ENCODE measurements around the gene GRB10.

GRB10 gene

DNA sequence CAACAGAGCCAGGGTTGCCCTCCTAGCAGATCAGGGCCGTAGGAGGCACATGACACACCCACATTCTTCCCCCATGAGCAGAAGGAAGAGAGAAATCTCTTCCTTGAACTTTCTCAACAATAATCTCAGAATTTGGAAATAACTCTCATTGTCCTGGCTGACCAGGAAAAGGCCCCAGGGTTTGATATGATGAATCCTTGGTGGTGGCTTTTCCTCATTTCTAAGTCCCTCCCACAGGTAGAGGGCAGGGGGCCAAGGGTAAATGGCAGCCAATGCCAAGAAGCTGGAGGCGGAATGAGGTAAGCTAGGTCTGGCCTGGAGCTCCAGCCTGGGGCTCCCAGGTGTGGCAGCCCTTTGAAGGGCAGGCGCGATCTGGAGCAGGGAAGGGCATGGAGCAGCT, 67.8 kb downstream of the GRB10 start:
- DNase-seq: no peak

GRCh38 chr7:50713123-50713965, 69.4 kb downstream of the GRB10 start:
- DNase-seq: no peak

DNA sequence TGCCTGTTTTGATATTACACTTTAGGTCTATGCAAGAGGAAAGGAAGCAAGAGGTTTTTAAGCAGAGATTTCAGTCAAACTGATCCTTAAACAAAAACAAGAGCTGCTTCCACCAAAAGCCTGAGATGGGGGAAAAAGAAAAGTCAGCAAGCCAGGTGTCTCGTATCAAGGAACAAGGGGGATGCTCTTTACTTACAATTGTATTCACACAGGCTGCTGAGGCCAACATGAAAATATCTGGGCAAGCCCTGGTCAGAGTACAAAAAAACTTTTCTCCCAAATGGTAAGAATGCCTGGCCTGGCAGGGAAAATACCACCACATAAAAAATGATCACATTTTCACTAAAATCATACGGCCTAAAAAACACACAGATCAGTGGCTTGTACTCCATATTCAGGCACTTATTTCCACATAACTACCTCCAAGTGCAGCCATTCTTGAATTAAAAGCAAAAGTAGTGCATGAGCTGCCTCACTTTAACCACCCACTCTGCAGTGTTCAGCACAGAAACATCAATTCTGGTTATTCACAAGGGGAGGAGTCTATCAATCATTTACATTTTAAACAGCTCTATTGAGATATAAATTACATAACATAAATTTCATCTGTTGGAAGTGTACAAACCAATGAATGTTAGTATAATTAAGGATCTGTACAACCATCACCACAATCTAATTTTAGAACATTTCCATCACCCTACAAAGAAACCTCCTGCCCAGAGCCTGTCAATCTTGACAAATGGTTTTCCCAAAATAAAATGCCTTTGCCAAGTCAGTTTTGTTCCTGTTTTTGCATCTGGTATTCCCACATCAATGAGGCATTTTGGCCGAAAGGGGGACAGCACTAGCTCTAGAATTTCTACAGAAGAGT, 70.2 kb downstream of the GRB10 start:
- no peak for DNase-seq

DNA sequence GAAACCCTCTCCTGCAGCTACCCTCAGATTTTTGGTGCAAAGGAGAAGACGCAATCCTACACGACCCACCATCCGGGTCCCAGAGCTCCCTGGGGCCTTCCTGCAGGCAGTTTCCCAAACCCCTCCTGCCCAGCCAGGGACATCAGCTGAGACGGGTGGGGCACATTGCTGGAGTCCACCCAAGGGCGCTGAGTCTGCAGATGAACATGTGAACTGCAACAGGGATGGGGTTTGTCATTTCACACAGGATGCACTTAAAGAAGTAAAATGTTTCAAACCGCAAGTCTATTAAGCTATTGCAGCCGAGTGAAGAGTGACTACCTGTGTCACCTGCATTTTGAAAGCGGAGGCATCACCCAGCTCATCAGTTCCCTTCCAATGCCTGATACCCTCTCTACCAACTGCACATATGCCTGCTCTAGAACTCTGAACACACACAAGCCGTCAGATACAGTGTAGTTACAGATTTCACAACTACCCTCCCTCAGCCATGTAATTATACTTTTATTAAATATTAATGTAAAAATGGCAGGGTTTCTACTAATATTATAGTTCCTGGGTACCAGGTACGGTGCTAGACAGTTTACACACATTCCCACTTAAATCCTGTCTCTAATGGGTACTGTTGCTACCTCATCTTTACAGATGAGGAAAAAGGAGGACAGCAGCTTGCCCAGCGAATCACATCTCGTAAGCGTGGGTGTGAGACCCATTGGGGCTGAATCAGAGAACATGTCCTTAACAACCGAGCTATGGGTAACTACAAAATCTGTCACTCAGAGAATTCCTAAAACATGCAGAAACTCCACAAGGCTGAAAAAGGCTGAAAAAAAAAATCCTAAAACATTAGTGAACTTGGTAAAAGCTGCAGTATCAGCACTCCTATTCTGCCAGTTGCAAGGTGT, 71.2 kb downstream of the GRB10 start:
- no peak for DNase-seq

DNA sequence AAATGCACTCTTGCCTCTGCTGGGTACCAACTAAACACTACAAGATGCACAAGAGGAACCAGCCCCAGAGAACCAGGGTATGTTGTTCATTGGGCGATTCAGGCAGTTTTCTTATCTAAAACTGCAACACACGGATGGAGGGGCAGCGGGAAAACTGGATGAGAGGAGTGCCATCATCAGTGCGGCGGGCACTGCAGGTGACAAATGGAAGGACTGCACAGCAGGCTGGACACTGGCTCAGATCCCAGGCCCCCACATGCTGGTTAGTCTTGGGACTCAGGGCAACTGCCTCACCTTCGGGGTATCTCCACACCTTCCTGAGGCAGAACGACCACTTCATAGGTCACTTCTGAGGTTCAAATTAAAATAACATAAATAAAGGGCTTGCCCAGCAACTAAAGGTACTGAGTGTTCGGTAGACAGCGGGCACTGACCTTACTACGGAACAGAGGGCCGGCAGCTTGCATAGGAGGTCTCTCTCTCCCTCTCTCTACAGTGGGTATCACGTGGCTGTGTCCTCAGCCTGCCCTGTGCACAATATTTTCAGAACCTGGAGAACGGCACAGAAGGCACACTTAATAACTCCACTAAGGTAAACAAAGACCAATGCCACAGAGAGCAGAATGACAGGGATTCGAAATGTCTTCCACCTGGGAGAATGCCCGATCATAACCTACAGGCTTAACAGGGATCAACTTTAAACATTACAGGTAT, 72.1 kb downstream of the GRB10 start:
- DNase-seq: no peak

DNA sequence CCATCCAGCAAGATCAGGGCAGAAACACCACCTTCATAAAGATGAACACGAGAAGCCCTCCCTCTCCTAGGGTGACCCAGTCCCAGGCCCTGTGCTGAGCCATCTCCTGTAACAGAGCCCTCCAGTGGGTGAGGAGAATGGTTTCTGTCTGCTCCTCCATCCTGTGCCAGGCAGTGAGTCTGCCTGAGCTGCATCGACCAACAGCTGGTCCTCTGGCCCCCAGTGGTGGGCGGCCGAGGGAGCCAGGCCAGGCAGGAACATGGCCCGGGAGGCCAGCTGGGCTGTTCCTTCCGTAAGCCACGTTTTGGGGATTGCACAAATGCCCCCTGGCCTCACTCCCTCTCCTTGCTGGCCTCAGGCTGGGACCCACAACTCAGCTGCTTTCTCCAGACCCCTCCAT, 73.5 kb downstream of the GRB10 start:
- no peak for DNase-seq

- no peak for DNase-seq
These were observed 75.3 kb downstream of the GRB10 start for GRCh38 chr7:50707236-50708006.

DNA sequence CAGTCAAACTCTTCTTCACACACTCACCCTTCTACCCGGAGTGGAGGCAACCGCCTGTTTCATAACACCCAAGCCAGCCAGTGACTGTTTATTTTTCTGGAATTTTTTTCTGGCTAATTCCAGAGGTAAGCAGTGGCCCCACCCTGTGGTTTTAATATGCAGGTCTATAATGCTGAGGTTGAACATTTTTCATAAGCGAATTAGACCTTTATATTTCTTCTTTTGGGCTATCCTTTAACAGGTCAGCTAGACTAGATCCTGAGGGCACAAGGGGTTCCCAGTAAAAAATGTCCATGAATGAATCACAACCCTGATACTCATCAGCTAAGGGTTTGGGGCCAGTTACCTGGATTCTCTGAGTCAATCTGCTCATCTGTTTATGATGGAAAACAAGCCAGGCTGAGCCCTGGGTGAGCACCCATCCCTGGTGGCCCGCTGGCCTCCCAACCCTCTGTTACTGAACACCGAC, 76.2 kb downstream of the GRB10 start:
- no peak for DNase-seq

DNA sequence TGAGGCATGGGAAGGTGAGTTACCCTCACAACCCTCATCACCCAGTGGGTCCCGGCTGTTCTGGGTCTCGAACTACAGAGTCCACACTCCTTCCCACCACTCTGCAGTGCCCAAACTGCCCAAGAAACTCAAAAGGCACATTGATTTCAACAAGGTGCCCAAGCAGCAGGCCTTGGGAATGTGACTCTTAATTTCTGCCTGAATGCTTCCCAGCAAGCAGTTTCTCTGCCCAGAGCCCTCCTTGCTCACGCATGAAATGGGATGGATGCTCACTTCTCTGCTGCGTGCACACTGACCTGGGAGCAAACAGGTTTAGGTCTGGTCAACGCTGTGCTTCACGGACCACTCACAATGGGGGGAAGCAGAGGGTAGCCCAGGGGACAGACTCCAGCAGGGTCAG, 77.9 kb downstream of the GRB10 start:
- no peak for DNase-seq

DNA sequence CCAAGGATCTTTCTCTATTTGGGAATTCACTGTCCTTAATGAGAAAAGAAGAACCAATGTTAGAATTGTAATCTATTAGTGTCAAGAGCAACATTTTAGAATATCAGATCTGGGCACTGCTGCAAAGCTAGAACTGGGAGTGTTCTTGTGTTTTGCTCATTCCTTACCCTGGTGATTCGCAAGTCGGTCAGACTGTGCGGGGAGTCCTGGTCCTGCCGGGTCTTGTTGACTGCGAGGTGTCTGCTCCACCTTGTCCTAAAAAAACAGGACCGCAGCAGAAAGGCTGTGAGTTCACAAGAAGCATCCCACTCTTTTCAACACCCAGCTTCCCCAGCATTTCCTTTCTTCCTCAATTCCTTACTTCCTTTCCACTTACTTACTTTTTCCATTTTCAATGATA, 79.0 kb downstream of the GRB10 start:
- no peak for DNase-seq

DNA sequence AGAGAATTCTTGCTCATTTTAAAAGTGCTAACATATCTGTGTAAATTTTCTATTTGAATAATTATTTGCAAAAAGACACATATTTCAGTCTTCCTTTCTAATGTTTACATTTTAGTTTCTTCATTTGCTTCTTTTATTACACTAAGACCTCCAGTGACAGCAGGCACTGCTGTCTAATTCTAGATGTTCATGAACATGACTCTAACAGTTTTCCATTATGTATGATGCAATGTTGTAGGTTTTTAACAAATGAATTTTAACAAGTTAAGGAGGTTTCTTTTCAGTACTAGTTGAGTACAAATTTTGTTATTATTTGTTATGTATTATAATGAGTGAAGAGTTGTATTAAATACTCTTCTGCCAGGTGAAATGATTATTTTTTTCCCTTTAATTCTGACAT, 83.6 kb downstream of the GRB10 start:
- no peak for DNase-seq

- DNase-seq: no peak
These were observed 84.9 kb downstream of the GRB10 start for GRCh38 chr7:50697748-50698147.

DNA sequence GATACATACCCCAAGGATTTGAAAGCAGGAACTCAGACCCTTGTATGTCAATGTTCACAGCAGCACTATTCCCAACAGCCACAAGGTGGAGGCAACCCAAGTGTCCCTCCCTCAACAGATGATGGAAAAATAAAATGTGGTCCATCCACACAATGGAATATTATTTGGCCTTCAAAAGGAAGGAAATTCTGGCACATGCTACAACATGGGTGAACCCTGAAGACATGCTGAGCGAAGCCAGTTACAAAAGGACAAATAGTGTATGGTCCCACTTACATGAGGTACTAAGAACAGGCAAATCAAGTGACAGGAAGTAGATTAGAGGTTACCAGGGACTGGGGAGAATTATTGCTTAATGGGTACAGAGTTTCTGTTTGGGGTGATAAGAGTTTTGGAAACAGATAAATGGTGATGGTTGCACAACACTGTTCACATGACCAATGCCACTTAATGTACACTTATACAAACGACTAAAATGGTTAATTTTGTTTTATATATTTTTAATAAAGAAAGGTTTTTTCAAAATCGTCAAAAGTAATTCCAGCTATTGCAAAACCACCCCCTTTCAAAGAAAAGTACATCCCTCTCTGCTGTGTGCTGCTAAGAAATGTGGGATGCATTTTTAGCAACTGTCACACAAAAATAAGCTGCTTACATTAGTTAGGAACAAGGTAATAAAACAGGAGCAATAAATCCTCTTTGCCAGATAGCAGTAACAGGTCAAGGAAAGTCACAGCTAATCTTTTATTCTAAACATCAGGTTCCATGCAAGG, 85.7 kb downstream of the GRB10 start:
- no peak for DNase-seq

GRCh38 chr7:50695026-50695425, 87.7 kb downstream of the GRB10 start:
- no peak for DNase-seq

- no peak for DNase-seq
These were observed 89.1 kb downstream of the GRB10 start for GRCh38 chr7:50693455-50694130.

GRCh38 chr7:50690541-50691011, 92.1 kb downstream of the GRB10 start:
- DNase-seq: no peak

DNA sequence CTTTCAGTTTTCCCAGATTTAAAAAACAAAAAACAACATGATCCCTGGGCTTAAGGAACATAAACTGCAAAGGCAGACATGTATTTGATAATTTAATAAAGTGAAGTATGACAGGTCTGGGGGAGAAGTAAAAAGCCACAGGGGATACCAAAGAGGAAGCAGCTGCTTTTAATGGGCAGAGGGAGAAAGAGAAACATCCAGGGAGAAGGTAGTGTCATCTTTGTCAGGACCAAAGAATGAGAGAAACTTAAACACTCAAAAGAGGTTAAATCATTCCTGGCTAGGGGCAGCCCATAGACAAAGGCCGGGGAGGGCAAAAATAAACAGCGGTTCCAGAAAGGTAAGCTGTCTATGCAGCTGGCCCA, 94.5 kb downstream of the GRB10 start:
- no peak for DNase-seq

DNA sequence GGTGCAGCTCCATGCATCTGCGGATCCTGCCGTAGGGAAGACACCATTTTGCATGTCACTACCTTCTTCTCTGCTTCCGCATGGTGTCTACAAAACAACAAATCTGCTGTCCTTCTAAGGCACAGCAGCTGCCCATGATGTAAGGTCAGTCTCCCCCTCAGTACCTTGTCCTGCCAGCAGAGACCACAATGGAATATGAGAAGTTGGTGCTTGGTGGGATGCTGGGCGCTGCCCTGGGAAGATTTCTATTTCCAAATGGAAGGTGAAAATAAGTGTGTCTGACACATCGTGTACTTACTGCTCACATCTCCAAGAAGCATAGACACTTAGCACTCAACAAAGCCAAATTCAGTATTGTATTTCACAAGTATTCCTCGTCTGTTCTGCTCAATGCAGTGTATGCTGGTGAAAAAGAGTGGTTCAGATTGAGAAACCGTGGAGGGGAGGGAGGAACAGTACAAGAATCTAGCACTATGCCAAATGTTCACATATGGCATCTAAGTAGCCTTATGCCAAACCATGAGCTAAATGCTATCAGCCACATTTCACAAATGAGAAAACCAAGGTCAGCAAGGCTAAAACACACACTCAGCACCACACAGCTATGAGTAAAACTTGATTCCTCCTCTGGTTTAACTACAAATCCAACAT, 95.0 kb downstream of the GRB10 start:
- no peak for DNase-seq

DNA sequence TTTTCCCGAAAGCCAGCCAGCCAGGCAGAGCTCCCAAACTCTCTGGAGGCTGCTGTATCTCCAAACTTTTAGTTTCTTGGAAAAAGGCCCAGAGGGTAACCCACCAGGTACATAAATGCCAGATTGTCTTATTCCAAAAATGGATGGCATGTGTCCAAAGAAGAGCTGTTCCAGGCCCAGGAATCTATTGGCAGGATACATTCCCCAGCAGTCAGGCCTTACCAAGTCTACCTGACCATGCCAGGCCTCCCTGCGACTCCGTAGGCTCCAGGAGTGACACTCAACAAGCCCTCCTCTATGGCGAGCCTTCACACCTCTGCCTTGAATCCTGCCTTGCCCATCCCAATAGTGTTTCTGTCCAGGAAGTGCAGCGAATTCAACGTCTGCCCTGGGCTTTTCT, 95.6 kb downstream of the GRB10 start:
- no peak for DNase-seq
